ENCODE data around the gene OR6A2.

Gene OR6A2

GRCh38 chr11:6799402-6799801 is at the start of gene OR6A2:
OR6A2 (minus strand) TSS chr11:6799689; CDS start chr11:6795708, 3,981 bp downstream.
- Mint-ChIP-seq H3K4me1 (no peaks in the 10 kb centered on the region), H3K9me3 (no peaks in the 10 kb centered on the region), H3K4me3 (no peak within 1 kb of the TSS), H3K36me3 (ENCODE audit: low read depth) (no peaks in the 10 kb centered on the region), H3K27me3 (ENCODE audit: low read depth, poor library complexity) (no peaks in the 10 kb centered on the region), H3K27ac (no peak within 1 kb of the TSS)
- TF ChIP-seq CTCF (IDR thresholded peaks at IDR 0.05) = no peak
- no peak for DNase-seq

GRCh38 chr11:6845383-6845782 is 45.9 kb upstream of the OR6A2 start, which contains the start of gene OR10A5:
OR10A5 (plus strand) TSS chr11:6845683; CDS start chr11:6845683, 0 bp downstream.
- H3K4me1 Mint-ChIP-seq = peaks cover 9% of the 10 kb centered on the region
- no peak for TF ChIP-seq CTCF (IDR thresholded peaks at IDR 0.05)
- DNase-seq = no peak
- H3K9me3 Mint-ChIP-seq = peaks cover 17% of the 10 kb centered on the region
- H3K27ac Mint-ChIP-seq = no peak within 1 kb of the TSS
- H3K4me3 Mint-ChIP-seq = no peak within 1 kb of the TSS
- peaks cover 3% of the 10 kb centered on the region for H3K36me3 Mint-ChIP-seq (ENCODE audit: low read depth)
- no peaks in the 10 kb centered on the region for H3K27me3 Mint-ChIP-seq (ENCODE audit: low read depth, poor library complexity)

DNA sequence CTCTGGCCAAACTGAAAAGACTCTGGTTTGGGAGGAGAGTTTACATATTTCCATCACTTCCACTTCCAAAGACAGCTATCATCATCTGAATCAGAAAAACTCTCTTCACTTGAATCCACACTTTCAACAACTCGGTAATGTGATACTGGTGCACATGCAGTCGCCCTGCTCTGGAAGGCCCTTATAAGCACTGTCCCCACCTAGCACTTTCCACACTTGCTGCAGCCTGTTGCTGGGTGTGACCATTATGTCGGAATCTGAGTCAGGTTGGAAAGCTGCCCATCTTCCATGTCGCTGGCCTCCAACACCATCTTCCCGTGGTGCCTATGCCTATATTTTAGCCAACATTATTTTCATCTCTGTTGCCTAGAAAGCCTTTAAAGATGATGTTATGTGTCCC is 44.9 kb upstream of the OR6A2 start:
- no peaks in the 10 kb centered on the region for H3K27me3 Mint-ChIP-seq (ENCODE audit: low read depth, poor library complexity)
- H3K36me3 Mint-ChIP-seq (ENCODE audit: low read depth) = no peaks in the 10 kb centered on the region
- peaks cover 14% of the 10 kb centered on the region for H3K9me3 Mint-ChIP-seq
- H3K4me1 Mint-ChIP-seq = peaks cover 9% of the 10 kb centered on the region
- TF ChIP-seq CTCF (IDR thresholded peaks at IDR 0.05) = no peak
- H3K4me3 Mint-ChIP-seq = no peak overlapping the region
- H3K27ac Mint-ChIP-seq = no peak overlapping the region
- DNase-seq = no peak

- peaks cover 14% of the 10 kb centered on the region for H3K9me3 Mint-ChIP-seq
- TF ChIP-seq CTCF (IDR thresholded peaks at IDR 0.05) = no peak
- no peak for DNase-seq
- H3K27ac Mint-ChIP-seq = peak overlapping the region; percentile 2
- H3K36me3 Mint-ChIP-seq (ENCODE audit: low read depth) = no peaks in the 10 kb centered on the region
- H3K27me3 Mint-ChIP-seq (ENCODE audit: low read depth, poor library complexity) = no peaks in the 10 kb centered on the region
- peaks cover 9% of the 10 kb centered on the region for H3K4me1 Mint-ChIP-seq
- H3K4me3 Mint-ChIP-seq = no peak overlapping the region
These were observed 44.2 kb upstream of the OR6A2 start for GRCh38 chr11:6843670-6844069.

GRCh38 chr11:6841694-6842093 is 42.2 kb upstream of the OR6A2 start:
- H3K27ac Mint-ChIP-seq = no peak overlapping the region
- no peak overlapping the region for H3K4me3 Mint-ChIP-seq
- peaks cover 9% of the 10 kb centered on the region for H3K4me1 Mint-ChIP-seq
- no peak for TF ChIP-seq CTCF (IDR thresholded peaks at IDR 0.05)
- H3K36me3 Mint-ChIP-seq (ENCODE audit: low read depth) = no peaks in the 10 kb centered on the region
- H3K27me3 Mint-ChIP-seq (ENCODE audit: low read depth, poor library complexity) = no peaks in the 10 kb centered on the region
- DNase-seq = no peak
- peaks cover 10% of the 10 kb centered on the region for H3K9me3 Mint-ChIP-seq

DNA sequence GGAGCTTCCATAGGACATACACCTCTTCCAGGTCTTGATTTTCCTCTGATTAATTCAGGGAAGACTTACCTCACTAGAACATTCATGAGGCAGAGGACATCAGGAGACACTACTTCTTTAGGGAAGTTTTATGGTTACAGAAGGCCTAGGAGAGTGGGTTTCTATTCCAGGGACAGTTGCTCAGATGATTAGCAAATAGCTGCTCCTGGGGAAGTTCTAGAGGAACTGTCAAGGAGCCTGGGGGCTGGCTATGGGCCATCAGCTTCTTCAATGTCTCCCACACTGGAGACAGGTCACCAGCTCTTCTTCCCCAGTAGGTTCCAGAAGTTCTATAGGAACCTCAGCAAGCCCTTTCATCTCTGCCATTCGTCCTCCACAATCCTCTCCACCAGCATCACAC is 34.5 kb upstream of the OR6A2 start:
- Mint-ChIP-seq H3K4me3 (no peak overlapping the region), H3K9me3 (no peaks in the 10 kb centered on the region), H3K27ac (no peak overlapping the region), H3K4me1 (no peaks in the 10 kb centered on the region), H3K36me3 (ENCODE audit: low read depth) (no peaks in the 10 kb centered on the region), H3K27me3 (ENCODE audit: low read depth, poor library complexity) (peaks cover 6% of the 10 kb centered on the region)
- DNase-seq = no peak
- no peak for TF ChIP-seq CTCF (IDR thresholded peaks at IDR 0.05)

Measured in nephron progenitor cell (in vitro differentiated cells).